Duodenal mucosa (tissue), 2 donors: ENCODE data around the gene NAV2.

Experiments used
- H3K27ac ChIP-seq: one replicate; pipeline ENCODE4 v1.7.0; 2013; ENCODE audit warnings: low read depth, low read length
- H3K27me3 ChIP-seq, 2 donors: one replicate each; pipeline ENCODE4 v1.7.0; 2013; ENCODE audit warnings: low read length in 2 of 2, control low read depth in 1 of 2; ENCODE audit not compliant: insufficient read depth in 2 of 2, control insufficient read depth in 1 of 2
- H3K36me3 ChIP-seq, 2 donors: one replicate each; pipeline ENCODE4 v1.7.0; 2013; ENCODE audit warnings: low read length in 2 of 2, control low read depth in 1 of 2; ENCODE audit not compliant: insufficient read depth in 2 of 2, control insufficient read depth in 1 of 2
- H3K4me1 ChIP-seq, 2 donors: one replicate each; pipeline ENCODE4 v1.7.0; 2013; ENCODE audit warnings: low read length in 2 of 2, control low read depth in 1 of 2; ENCODE audit not compliant: insufficient read depth in 2 of 2, control insufficient read depth in 1 of 2
- H3K4me3 ChIP-seq, 2 donors: one replicate each; pipeline ENCODE4 v1.7.0; 2013; ENCODE audit warnings: low read length in 2 of 2, low read depth in 1 of 2
- H3K9ac ChIP-seq, 2 donors: one replicate each; pipeline ENCODE4 v1.7.0; 2013; ENCODE audit warnings: low read length in 2 of 2, low read depth in 1 of 2
- H3K9me3 ChIP-seq, 2 donors: one replicate each; pipeline ENCODE4 v1.7.0; 2013; ENCODE audit warnings: low read length in 2 of 2, control low read depth in 1 of 2; ENCODE audit not compliant: control insufficient read depth in 1 of 2

Gene NAV2

DNA sequence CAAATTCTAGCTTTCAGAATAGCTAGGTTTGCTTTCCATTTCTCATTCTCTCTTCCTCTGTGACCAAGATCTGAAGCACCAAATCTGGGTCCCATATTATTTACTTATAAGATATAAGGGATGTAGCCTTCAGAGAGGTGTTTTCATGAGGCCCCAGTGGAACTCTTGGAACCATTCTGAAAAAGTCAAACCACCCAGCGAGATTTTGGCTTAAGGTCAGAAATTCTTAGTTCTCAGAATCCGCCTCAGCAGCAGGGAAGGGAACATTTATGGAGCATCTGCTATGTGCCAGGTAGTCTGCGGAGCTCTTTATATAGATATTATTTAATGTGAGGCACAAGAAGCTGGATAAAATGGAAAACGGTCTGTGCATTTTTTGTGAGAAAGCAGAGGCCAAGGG is 6.3 kb downstream of the NAV2 start:
- Histone ChIP-seq H3K4me1 (peaks cover 12 to 18% of the 10 kb centered on the region in 2 donors), H3K4me3 (no peak overlapping the region), H3K27ac (no peak overlapping the region), H3K36me3 (no peaks in the 10 kb centered on the region), H3K9me3 (no peaks in the 10 kb centered on the region), H3K27me3 (peaks cover 18 to 19% of the 10 kb centered on the region in 2 donors), H3K9ac (no peak overlapping the region)

GRCh38 chr11:19719960-19720359 is 7.3 kb downstream of the NAV2 start:
- H3K36me3 ChIP-seq: no peaks in the 10 kb centered on the region
- no peak overlapping the region for H3K9ac ChIP-seq
- H3K9me3 ChIP-seq: no peaks in the 10 kb centered on the region
- no peak overlapping the region for H3K27ac ChIP-seq
- peaks cover 8% of the 10 kb centered on the region in 2 donors for H3K4me1 ChIP-seq
- H3K27me3 ChIP-seq: peaks cover 8 to 9% of the 10 kb centered on the region in 2 donors
- no peak overlapping the region for H3K4me3 ChIP-seq

GRCh38 chr11:19721176-19721575 is 8.5 kb downstream of the NAV2 start:
- Histone ChIP-seq H3K27me3 (no peaks in the 10 kb centered on the region), H3K36me3 (no peaks in the 10 kb centered on the region), H3K4me3 (no peak overlapping the region), H3K9me3 (no peaks in the 10 kb centered on the region), H3K9ac (no peak overlapping the region), H3K4me1 (peaks cover 6 to 8% of the 10 kb centered on the region in 2 donors), H3K27ac (no peak overlapping the region)

DNA sequence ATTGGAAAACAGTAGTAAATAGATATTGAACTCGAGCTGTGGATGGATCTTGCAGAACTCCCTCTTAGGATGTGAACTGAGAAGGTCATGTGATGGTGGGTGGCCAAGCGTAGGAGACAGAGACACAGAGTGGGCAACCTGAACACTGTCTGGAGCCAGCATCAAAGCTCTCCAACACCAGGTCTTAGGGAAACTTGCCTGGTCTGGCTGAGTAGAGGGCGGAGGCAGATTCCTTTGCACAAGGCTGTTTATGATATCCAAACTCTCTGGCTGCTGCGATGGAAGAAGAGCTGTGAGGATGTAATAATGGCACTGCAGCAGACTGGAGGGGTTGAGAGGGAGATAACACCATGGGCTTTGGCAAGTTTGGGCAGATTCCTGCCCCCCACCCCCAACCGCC is 10.1 kb downstream of the NAV2 start:
- Histone ChIP-seq H3K4me3 (no peak overlapping the region), H3K4me1 (peaks cover 6 to 8% of the 10 kb centered on the region in 2 donors), H3K27ac (no peak overlapping the region), H3K9ac (no peak overlapping the region), H3K27me3 (no peaks in the 10 kb centered on the region), H3K36me3 (no peaks in the 10 kb centered on the region), H3K9me3 (no peaks in the 10 kb centered on the region)

DNA sequence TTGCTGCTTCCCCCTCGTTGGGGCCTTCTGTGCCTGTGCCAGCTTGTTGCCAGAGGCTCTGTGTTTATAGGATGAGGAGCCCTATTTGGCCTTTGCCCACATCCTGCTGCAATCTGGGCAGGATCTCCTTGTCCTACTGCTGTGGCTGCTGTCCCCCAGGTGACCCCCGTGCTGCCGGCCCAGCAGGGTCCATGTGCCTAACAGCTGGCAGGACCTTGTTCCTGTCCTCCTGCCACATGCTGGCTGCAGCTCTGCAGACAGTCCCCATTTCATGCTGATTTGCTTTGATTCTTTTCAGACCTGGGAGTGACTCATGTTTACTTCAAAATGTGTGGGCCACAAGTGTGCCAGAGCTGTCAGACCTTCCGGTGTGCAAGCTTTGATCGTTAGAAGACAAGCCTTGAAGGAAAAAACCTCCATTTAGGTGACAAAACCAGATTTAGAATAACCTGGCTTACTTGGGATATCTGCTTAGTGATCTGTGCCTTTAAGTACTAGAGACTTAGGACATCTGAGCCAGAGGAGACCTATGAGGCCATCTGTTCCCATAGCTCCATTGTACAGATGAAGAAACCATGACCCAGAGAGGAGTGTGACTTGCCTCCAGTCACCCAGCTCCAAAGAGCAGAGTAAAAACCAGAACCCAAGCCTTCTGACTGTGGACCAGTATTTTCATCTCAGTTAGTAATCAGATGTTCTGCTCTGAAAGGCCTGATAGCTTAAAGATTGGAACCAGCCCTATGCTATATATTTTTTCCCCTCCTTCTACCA is 11.1 kb downstream of the NAV2 start:
- Histone ChIP-seq H3K9me3 (no peaks in the 10 kb centered on the region), H3K27me3 (no peaks in the 10 kb centered on the region), H3K27ac (no peak overlapping the region), H3K9ac (no peak overlapping the region), H3K36me3 (no peaks in the 10 kb centered on the region), H3K4me3 (no peak overlapping the region), H3K4me1 (peaks cover 6 to 8% of the 10 kb centered on the region in 2 donors)

GRCh38 chr11:19724765-19725164 is 12.1 kb downstream of the NAV2 start:
- H3K4me1 ChIP-seq: peaks cover 6 to 8% of the 10 kb centered on the region in 2 donors
- no peak overlapping the region for H3K9ac ChIP-seq
- H3K4me3 ChIP-seq: no peak overlapping the region
- no peaks in the 10 kb centered on the region for H3K9me3 ChIP-seq
- H3K27me3 ChIP-seq: no peaks in the 10 kb centered on the region
- no peaks in the 10 kb centered on the region for H3K36me3 ChIP-seq
- H3K27ac ChIP-seq: no peak overlapping the region

DNA sequence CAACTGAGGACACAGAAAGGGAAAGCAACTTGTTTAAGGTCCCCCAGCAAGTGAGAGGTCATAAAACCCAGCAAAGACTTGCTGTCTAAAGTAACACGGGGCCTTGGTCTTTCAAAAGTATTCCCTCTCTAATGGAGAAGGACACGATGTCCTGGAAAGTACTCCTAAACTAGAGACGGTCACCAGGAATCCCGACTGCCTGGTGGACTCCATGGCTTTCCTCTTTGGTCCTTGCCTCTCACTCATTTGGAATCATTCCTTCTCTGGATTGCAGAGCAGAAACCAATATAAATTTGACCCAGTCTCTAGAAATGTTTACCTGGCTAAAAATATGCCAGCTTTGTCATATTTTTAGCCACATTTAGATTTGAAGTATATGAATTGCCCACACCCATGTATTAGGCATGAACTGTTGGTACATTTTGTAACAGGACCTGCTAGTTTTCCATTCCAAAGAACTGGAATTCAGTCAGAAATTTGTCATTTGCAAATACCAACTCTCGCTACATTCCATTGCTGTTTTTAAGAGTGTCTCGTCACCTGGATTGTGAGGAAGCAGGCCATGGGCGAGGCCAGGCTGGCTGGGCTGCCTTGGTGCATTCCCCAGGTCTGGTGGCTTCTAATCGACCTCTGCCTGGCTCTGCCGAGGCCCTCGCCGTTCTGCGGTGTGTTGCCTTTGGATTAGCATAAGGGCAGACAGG is 12.9 kb downstream of the NAV2 start:
- Histone ChIP-seq H3K27ac (no peak overlapping the region), H3K9me3 (no peaks in the 10 kb centered on the region), H3K4me3 (no peak overlapping the region), H3K4me1 (peaks cover 6 to 8% of the 10 kb centered on the region in 2 donors), H3K9ac (no peak overlapping the region), H3K36me3 (no peaks in the 10 kb centered on the region), H3K27me3 (no peaks in the 10 kb centered on the region)

- Histone ChIP-seq H3K9ac (no peak overlapping the region), H3K4me1 (peaks cover 6 to 8% of the 10 kb centered on the region in 2 donors), H3K9me3 (no peaks in the 10 kb centered on the region), H3K36me3 (no peaks in the 10 kb centered on the region), H3K27ac (no peak overlapping the region), H3K27me3 (no peaks in the 10 kb centered on the region), H3K4me3 (no peak overlapping the region)
Observed at GRCh38 chr11:19727246-19727645, 14.6 kb downstream of the NAV2 start.

DNA sequence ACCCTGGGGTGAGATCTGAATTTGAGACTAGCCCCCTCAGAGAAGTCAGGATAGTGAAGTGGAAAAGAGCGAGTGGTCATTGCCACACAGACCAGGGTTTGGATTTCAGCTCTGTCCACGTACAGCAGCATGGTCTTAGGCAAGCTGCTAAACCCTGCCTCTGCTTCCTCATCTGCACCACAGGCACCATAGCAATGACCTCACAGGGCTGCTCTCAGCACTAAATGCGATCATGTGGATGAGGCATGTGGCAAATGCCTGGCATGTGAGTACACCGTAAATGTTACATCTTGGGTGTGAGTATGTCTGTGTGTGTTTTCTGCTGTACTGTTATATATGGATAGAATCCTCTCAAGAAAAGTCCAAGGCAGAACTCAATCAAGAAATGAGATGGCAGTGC is 15.8 kb downstream of the NAV2 start:
- Histone ChIP-seq H3K4me1 (peaks cover 3 to 6% of the 10 kb centered on the region in 2 donors), H3K9me3 (no peaks in the 10 kb centered on the region), H3K27me3 (no peaks in the 10 kb centered on the region), H3K27ac (no peak overlapping the region), H3K4me3 (no peak overlapping the region), H3K9ac (no peak overlapping the region), H3K36me3 (no peaks in the 10 kb centered on the region)

- Histone ChIP-seq H3K4me3 (no peak overlapping the region), H3K9ac (no peak overlapping the region), H3K36me3 (no peaks in the 10 kb centered on the region), H3K27me3 (no peaks in the 10 kb centered on the region), H3K27ac (no peak overlapping the region), H3K4me1 (no peaks in the 10 kb centered on the region), H3K9me3 (no peaks in the 10 kb centered on the region)
Observed at GRCh38 chr11:19729141-19729540, 16.5 kb downstream of the NAV2 start.
